C1 segment of cervical spinal cord (tissue), 14 donors: Measurements from ENCODE around the gene RABGEF1.
"Not testable (repeated sequence)": the region's sequence is repeated elsewhere in the genome, so short reads cannot be mapped to it uniquely, and the experiment has no call there.

Experiments
- DNase-seq, 14 donors: peaks; one replicate each; lab custom pipeline; 2025; lab: John Stamatoyannopoulos, UW

RABGEF1 gene

GRCh38 chr7:66740302-66740979 lies at the start of gene RABGEF1:
Gene RABGEF1 (plus strand): TSS chr7:66740733. CDS start chr7:66771900, 31,167 bp downstream.
- peak; percentile 52 to 96 (median 94) for DNase-seq

GRCh38 chr7:66693331-66693730 lies 47.2 kb upstream of the RABGEF1 start:
- DNase-seq, result no peak

- no peak for DNase-seq
Observed at GRCh38 chr7:66694286-66694685, 46.2 kb upstream of the RABGEF1 start.

GRCh38 chr7:66695417-66695816 lies 45.1 kb upstream of the RABGEF1 start:
- not testable (repeated sequence) for DNase-seq

GRCh38 chr7:66696134-66696533 lies 44.4 kb upstream of the RABGEF1 start:
- not testable (repeated sequence) for DNase-seq

- DNase-seq, result no peak
Observed at GRCh38 chr7:66696774-66697191, 43.8 kb upstream of the RABGEF1 start.

- DNase-seq, result peak in 11 of 14 donors; percentile 21 to 85 (median 61)
Observed at GRCh38 chr7:66697449-66698438, 42.8 kb upstream of the RABGEF1 start.

- DNase-seq, result no peak
Observed at GRCh38 chr7:66698652-66699205, 41.8 kb upstream of the RABGEF1 start.

GRCh38 chr7:66699998-66700397 lies 40.5 kb upstream of the RABGEF1 start:
- DNase-seq, result peak in 4 of 14 donors; percentile 19 to 56 (median 31)

GRCh38 chr7:66700633-66701131 lies 39.9 kb upstream of the RABGEF1 start:
- DNase-seq, result no peak

GRCh38 chr7:66707825-66708224 lies 32.7 kb upstream of the RABGEF1 start:
- no peak for DNase-seq

GRCh38 chr7:66710752-66711151 lies 29.8 kb upstream of the RABGEF1 start:
- not testable (repeated sequence) for DNase-seq

- no peak for DNase-seq
Observed at GRCh38 chr7:66713687-66714086, 26.8 kb upstream of the RABGEF1 start.

- DNase-seq, result not testable (repeated sequence)
Observed at GRCh38 chr7:66716634-66717033, 23.9 kb upstream of the RABGEF1 start.

GRCh38 chr7:66720561-66720960 lies 20.0 kb upstream of the RABGEF1 start:
- no peak for DNase-seq

- DNase-seq, result no peak
Observed at GRCh38 chr7:66725843-66726242, 14.7 kb upstream of the RABGEF1 start.

GRCh38 chr7:66727058-66727457 lies 13.5 kb upstream of the RABGEF1 start:
- DNase-seq, result no peak

- DNase-seq, result no peak
Observed at GRCh38 chr7:66728571-66728970, 12.0 kb upstream of the RABGEF1 start.

GRCh38 chr7:66729274-66729673 lies 11.3 kb upstream of the RABGEF1 start:
- DNase-seq, result no peak

- peak in 1 of 14 donors; percentile 3 for DNase-seq
Observed at GRCh38 chr7:66731986-66732385, 8.5 kb upstream of the RABGEF1 start.

- no peak for DNase-seq
Observed at GRCh38 chr7:66732439-66732838, 8.1 kb upstream of the RABGEF1 start.

GRCh38 chr7:66734006-66734405 lies 6.5 kb upstream of the RABGEF1 start:
- no peak for DNase-seq
